ENCODE results near the gene WDR37. TPM values are rescaled to one million over a fixed set of nuclear protein-coding genes. Genes with fewer than 3 reads are reported as not detected.
A peak's percentile ranks its signal among the peaks of the same experiment; 100 is the strongest.

Gene WDR37
- total RNA-seq, 4 donors from 2014 or later, result 9.4 to 18.9 (median 11.9) TPM

- no peak overlapping the region for H3K4me3 ChIP-seq (ENCODE audit: low read depth, poor library complexity, severe bottlenecking)
- whole genome bisulfite sequencing, 2 donors, result 66 to 76% methylated on average over 20 of the region's 20 CpGs
- TF ChIP-seq CTCF (IDR thresholded peaks at IDR 0.05) (no peak), POLR2A (IDR thresholded peaks at IDR 0.05) (no peak)
- intact Hi-C loops (cut with DNase I; ENCODE audit: low total_unique reads), result no loop called here
- DNase-seq (ENCODE audit: low spot score in 2 of 2), result peak in 1 of 2 donors; percentile 46
These were observed 97.7 kb downstream of the WDR37 start for GRCh38 chr10:1153805-1154351.

- intact Hi-C loops (cut with DNase I; ENCODE audit: low total_unique reads), result no loop called here
- 71 to 85% methylated on average over 9 of the region's 9 CpGs for WGBS, 2 donors
- H3K4me3 ChIP-seq (ENCODE audit: low read depth, poor library complexity, severe bottlenecking), result no peak overlapping the region
- peak in 1 of 2 donors; percentile 3 for DNase-seq (ENCODE audit: low spot score in 2 of 2)
- TF ChIP-seq POLR2A (IDR thresholded peaks at IDR 0.05) (no peak), CTCF (IDR thresholded peaks at IDR 0.05) (no peak)
These were observed 98.5 kb downstream of the WDR37 start for GRCh38 chr10:1154531-1155295.

- DNase-seq (ENCODE audit: low spot score in 2 of 2), result peak in 1 of 2 donors; percentile 80
- no peak overlapping the region for H3K4me3 ChIP-seq (ENCODE audit: low read depth, poor library complexity, severe bottlenecking)
- no peak for TF ChIP-seq POLR2A (IDR thresholded peaks at IDR 0.05)
- no peak for TF ChIP-seq CTCF (IDR thresholded peaks at IDR 0.05)
- intact Hi-C loops (cut with DNase I; ENCODE audit: low total_unique reads), result no loop called here
- WGBS, 2 donors, result 81 to 82% methylated on average over 19 to 20 of the region's 20 CpGs
These were observed 99.8 kb downstream of the WDR37 start for GRCh38 chr10:1155791-1156615.

- TF ChIP-seq POLR2A (IDR thresholded peaks at IDR 0.05) (no peak), CTCF (IDR thresholded peaks at IDR 0.05) (no peak)
- no peak overlapping the region for H3K4me3 ChIP-seq (ENCODE audit: low read depth, poor library complexity, severe bottlenecking)
- intact Hi-C loops (cut with DNase I; ENCODE audit: low total_unique reads), result no loop called here
- peak in 1 of 2 donors; percentile 13 for DNase-seq (ENCODE audit: low spot score in 2 of 2)
- WGBS, 2 donors, result 84 to 86% methylated on average over 8 of the region's 8 CpGs
These were observed 100.4 kb downstream of the WDR37 start for GRCh38 chr10:1156616-1156886.

- 84 to 85% methylated on average over 17 of the region's 17 CpGs for WGBS, 2 donors
- DNase-seq (ENCODE audit: low spot score in 2 of 2), result peak in 1 of 2 donors; percentile 57
- TF ChIP-seq POLR2A (IDR thresholded peaks at IDR 0.05) (no peak), CTCF (IDR thresholded peaks at IDR 0.05) (no peak)
- no peak overlapping the region for H3K4me3 ChIP-seq (ENCODE audit: low read depth, poor library complexity, severe bottlenecking)
- intact Hi-C loops (cut with DNase I; ENCODE audit: low total_unique reads), result no loop called here
These were observed 100.9 kb downstream of the WDR37 start for GRCh38 chr10:1156921-1157614.

Data from lower leg skin (tissue), 4 donors.